Measurements from ENCODE around the gene ST3GAL2.

DNA sequence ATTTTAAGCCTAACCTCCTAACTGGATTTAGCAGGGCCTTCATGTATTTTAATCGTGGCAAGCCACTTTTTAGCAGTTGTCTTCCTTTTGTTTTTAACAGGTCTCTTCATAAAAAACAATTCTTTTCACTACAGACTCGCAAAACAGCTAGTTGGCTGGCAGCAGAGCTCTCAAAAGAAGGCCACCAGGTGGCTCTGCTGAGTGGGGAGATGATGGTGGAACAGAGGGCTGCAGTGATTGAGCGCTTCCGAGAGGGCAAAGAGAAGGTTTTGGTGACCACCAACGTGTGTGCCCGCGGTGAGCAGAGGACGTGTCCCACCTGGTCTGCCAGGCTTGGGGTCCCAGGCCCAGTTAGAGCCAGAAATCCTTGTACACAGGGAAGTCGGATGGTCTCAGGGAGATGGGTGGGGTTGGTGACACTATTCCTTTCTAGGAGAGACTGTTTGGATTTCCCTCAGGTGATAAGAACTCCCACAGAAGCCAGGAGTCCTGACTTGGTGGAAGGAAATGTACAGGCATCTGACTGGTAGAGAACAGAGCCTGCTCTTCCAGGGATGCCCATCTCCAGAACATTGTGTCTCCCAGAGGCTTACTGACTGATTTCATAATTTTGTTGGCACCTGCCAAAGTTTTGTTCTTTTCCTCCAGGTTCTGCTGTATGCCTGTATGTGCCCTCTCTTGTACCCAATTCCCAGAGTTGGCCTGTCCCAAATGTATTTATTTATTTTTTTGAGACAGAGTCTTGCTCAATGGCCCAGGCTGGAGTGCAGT lies 107.1 kb downstream of the ST3GAL2 start:
- TF ChIP-seq EZH2phosphoT487 (IDR thresholded peaks at IDR 0.05; ENCODE audit: low read length): no peak
- TF ChIP-seq, protein P1, sequence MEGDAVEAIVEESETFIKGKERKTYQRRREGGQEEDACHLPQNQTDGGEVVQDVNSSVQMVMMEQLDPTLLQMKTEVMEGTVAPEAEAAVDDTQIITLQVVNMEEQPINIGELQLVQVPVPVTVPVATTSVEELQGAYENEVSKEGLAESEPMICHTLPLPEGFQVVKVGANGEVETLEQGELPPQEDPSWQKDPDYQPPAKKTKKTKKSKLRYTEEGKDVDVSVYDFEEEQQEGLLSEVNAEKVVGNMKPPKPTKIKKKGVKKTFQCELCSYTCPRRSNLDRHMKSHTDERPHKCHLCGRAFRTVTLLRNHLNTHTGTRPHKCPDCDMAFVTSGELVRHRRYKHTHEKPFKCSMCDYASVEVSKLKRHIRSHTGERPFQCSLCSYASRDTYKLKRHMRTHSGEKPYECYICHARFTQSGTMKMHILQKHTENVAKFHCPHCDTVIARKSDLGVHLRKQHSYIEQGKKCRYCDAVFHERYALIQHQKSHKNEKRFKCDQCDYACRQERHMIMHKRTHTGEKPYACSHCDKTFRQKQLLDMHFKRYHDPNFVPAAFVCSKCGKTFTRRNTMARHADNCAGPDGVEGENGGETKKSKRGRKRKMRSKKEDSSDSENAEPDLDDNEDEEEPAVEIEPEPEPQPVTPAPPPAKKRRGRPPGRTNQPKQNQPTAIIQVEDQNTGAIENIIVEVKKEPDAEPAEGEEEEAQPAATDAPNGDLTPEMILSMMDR (IDR thresholded peaks at IDR 0.05; ENCODE audit: low read length): peak; percentile 44

All from MM.1S (cell line).